Measurements from ENCODE around the gene NOM1. TPM values are rescaled to one million over a fixed set of nuclear protein-coding genes. Genes with fewer than 3 reads are reported as not detected.

NOM1 gene
- total RNA-seq, 1 donor from 2014 or later = 19.3 TPM

- no peak for ATAC-seq
- intact Hi-C loops (cut with DNase I) = no loop called here
Measured at GRCh38 chr7:157010588-157011332, 61.2 kb downstream of the NOM1 start, which contains the start of gene MNX1. MNX1 (minus strand) TSS chr7:157010663; CDS start chr7:157010350, 313 bp downstream.

DNA sequence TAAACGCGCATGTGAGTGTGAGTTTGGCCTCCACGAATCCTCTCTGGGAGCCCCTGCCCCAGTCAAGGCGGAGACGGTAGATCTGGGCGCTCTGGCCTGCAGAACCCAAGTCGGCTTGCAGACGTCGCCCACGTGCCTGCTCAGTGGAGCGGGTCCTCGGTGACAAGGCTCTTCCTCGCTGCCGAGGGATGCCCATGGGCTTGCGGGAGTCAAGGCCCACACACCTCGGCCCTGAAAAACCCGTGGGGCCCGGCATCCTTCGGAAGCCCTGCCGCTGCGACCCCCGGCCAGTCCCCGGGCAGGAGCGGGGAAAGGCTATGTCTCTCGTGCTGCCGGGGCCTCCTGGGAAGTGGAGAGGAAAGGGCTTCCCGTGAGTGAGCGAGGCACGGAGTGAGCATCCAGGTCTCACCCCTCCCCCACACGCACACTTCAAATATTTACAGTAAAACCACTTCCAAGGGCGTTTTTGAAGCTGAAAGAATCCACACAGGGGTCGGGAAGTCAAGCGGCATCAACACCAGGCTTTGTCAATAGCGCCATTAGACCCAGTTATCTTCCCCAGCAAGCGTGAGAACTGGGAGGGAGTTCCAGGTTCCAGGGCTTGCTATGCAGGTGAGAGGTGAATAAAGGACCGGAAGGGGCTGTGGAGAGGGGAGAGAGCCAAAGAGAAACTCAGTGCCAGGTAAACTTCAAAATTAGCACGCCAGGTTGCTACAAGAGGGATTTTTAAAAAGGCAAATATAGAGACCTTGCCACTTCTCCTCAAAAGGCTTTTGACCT lies 62.0 kb downstream of the NOM1 start:
- no peak for ATAC-seq
- intact Hi-C loops (cut with DNase I) = no loop called here
- DNase-seq (ENCODE audit: low spot score) = no peak

More at GRCh38 chr7:157010588-157011332, 61.2 kb downstream of the NOM1 start, which contains the start of gene MNX1:
- no peak for DNase-seq (ENCODE audit: low spot score)

- ATAC-seq (no peak), DNase-seq (ENCODE audit: low spot score) (no peak)
- intact Hi-C loops (cut with DNase I) = no loop called here
Measured at GRCh38 chr7:157012113-157012547, 62.6 kb downstream of the NOM1 start.

DNA sequence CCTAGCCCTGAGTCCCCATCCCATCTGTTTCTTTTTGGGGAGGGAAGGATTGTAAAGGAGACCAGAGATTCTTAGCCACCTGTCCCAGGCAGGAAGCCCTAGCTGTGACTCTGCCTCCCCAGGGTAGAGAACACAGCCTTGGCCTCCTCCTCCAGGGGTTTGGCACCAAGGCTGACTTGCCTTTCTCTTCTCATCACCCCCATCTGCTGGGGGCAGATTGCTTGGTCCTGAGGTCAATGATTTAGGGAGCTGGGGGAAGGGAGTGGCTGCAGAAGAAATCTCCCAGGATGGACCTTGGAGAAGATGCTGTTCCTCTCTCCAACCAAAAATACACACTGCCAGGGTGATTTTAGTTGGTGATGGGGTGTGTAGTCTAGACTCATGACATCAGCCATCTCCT lies 63.6 kb downstream of the NOM1 start:
- ATAC-seq = no peak
- intact Hi-C loops (cut with DNase I) = no loop called here

DNA sequence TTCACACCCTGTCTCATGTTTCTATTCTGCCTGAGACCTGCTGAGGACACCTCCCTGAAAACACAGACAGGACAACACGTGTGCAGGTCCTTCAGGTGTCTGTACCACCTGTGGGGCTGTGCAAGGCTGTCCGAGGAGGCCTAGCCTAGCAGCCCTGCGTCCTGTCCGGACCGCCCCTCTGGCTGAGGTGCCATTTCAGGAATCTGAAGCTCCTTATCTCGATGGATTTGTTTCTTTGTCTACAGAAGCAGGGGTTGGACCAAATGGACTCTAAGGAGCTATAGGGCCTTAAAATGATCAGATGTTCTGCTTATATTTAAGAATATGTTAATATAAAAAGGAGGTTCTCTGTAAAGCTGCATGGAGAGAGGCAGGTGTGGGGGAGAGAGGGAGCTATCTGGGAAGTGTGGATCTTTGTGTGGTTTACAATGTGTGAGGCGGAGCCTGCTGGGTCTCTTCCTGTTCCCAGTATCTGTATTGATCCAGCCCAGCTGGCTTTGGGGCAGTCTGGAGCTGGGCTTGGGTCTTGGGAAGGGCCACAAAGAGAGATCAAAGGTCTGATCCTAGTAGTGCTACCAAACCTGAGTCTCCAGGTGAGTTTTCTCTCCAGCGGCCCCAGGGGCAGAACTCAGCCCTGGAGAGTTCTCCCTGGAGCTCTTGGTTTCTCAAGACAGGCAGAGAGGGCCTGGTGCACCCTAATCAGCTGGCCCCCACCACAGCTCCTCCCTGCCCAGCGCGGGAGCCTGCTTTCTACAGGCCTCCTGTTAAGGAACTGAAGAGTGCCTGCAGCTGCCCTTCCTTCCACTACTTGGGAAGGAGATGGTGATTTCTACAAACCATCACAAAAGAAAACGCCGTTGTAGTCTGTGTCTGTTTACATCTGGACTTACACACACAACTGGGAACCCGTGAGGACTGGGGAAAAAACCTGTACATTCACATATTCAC lies 64.4 kb downstream of the NOM1 start:
- ATAC-seq (no peak), DNase-seq (ENCODE audit: low spot score) (no peak)
- intact Hi-C loops (cut with DNase I) = no loop called here

More for the DNA sequence above, 63.6 kb downstream of the NOM1 start:
- no peak for DNase-seq (ENCODE audit: low spot score)

DNA sequence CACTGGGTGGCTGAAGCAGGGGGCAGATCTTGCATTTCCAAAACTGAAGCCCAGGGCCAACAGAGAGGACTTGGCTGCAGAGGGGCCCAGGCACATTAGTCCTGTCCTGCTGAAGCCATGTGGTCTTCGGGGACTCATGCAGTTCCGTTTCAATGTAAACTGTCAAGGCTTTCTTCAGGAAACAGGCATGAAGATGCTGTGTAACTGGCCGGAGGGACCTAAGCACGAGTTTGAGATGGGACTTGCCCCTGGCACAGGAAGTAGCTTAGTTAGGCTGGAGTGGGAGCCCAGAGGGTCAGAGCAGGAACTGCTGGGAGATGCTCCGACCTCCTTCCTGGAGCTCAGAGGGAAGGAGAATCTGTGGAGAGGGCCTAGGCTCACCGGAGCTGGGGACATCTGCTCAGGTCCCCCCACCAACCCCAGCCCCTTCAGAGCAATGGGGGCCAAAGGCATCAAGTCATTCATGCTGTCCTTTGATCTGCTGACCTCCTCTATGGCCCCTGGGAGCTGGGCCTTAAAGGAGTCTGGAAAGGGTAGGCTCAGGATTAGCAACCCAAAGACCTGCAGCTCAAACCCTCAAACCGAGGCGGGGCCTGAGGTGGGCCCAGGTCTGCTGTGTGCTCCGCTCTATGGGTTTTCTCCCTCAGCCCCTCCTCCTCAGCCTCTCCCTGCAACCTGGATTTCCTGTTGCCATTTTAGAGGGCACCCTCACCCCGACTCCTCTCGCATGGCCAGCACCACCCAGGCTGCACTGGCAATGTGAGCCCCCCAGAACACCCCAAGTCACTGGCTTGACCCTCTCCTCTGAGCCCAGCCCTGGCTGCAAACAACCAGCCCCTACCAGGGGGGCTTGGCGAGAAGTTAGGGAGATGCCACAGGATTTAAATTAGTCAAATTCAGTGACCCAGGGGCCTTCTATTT lies 65.4 kb downstream of the NOM1 start:
- DNase-seq (ENCODE audit: low spot score) (no peak), ATAC-seq (no peak)
- intact Hi-C loops (cut with DNase I) = no loop called here

GRCh38 chr7:157016024-157016351 lies 66.5 kb downstream of the NOM1 start:
- intact Hi-C loops (cut with DNase I) = no loop called here
- no peak for DNase-seq (ENCODE audit: low spot score)
- no peak for ATAC-seq

DNA sequence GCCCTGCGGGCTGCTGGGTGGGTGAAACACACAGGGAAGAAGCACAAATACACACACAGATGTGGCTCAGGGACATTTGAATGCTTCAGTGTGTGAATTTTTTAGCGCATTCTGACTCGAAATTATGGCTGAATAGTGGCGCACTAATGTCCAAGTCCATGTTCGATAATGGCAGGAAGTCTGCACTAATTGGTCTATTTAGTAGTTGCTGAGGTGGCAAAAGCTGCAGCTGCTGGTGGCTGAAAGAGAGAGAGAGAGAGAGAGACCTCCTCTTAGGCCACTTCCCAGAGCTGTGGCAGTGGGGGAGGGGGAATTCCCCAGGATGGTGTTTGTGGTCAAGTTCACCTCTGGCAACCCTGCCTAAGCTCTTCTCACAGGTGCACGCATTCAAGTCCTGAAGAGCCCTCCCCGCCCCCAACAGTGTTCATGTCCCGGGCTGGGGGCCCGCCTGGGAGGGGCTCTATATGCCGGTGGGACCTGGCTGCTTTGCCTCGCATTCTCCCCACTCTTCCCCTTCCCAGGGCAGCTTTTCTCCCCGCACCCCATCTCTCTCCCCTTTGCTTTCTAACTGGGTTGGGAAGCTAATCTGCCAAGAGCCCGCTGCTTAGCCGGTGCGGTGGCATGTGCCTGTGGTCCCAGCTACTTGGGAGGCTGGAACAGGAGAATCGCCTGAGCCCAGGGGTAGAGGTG lies 67.0 kb downstream of the NOM1 start:
- ATAC-seq (no peak), DNase-seq (ENCODE audit: low spot score) (no peak)
- intact Hi-C loops (cut with DNase I) = no loop called here

- ATAC-seq (no peak), DNase-seq (ENCODE audit: low spot score) (no peak)
- intact Hi-C loops (cut with DNase I) = no loop called here
Measured at GRCh38 chr7:157017149-157017548, 67.6 kb downstream of the NOM1 start.

DNA sequence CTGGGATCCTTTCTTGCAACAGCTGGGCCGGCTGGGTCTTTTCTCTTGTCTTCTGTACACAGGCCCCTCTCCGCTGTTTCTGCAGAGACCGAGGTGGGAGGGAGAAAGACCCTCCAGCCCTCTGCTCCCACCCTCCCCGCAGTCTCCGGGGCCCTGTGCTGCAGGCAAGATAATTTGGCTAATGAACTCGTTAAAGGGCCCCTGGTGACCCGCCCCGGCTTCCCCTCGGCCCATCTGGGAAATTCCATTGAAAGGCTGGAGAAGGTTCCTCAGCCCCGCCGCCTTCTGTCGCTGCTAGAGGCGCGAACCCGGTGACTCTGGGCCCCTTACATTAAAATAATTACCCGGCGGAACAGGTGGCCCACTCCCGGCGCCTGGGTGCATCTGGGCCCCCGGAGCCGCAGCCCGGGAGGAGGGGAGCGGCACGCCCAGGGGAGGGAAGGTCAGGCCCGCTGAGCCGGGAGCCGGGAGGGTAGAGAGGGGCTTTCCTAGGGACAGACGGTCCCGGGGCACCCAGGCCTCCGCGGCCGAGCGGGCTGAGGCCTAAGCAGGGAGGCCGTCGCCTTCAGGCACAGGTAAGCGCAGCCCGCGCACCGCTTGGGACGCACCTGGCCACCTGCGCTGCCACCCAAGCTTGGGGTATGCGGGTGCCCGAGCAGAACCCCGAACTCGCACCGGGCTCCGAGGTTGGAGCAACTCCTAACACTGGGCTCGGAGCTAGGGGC lies 68.3 kb downstream of the NOM1 start:
- DNase-seq (ENCODE audit: low spot score) (no peak), ATAC-seq (no peak)
- intact Hi-C loops (cut with DNase I) = no loop called here

DNA sequence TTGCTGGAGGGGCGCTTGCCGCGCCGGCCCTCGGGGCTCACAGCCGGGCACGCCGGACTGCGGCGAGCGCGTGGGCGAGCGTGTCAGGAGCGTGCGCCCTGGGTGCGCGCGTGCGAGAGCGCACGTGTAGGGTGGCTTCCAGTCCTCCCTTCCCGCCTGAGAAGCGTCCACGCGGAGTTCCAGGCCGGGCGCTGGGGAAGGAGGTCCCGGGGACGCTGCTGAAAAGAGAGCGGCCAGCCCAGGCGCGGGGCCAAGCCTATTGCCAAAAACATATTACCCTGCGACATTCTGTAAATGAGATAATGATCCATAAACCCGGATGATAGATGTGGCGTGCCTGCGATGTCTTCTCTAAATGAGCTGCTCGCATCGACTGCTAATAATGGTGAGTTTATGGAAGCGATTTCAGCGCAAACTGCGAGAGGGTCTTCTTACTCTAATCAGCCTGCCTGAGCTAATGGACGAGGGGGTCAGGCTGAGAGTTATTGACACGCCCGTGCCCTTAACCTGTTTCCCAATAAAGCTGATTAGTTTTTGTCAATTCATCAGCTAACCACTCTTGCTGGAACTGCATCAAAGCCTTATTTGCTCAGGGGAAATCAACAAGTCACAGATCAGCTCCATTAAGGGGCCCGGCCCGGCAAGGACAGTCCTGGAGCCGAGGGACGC lies 69.0 kb downstream of the NOM1 start:
- ATAC-seq (no peak), DNase-seq (ENCODE audit: low spot score) (no peak)
- intact Hi-C loops (cut with DNase I) = no loop called here

DNA sequence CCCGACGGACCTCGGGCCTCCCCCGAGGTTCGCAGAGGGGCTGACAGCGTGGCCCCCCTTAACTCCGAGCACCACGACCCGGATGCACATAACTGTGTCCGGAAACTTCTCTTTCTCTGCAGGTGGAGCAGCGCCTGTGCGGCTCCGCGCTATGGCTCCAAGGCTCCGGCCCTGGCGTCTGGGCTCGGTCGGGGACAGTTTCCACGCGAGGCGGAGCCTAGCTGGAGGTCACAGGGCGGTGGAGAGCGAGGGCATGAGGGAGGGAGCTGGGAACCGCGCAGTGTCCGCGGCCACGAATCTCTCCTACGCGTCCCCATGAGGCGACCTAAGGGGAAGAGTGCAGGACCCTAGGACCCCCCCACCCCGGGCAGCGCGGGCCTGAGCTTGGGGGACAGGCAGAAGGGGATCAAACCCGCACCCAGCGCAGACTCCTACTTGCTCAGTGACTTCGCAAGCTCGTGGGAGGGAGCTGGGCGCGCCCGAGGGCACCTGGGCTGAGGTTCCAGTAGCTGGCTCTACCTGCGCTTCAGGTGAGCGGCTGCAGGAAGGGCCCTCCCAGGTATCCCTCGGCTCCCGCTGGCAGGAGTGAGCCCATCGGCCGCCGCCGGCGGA lies 69.6 kb downstream of the NOM1 start:
- DNase-seq (ENCODE audit: low spot score) (no peak), ATAC-seq (no peak)

GRCh38 chr7:157019718-157020451 lies 70.4 kb downstream of the NOM1 start:
- intact Hi-C loops (cut with DNase I) = no loop called here
- DNase-seq (ENCODE audit: low spot score) (no peak), ATAC-seq (no peak)

More for the DNA sequence above, 69.6 kb downstream of the NOM1 start:
- intact Hi-C loops (cut with DNase I) = no loop called here

DNA sequence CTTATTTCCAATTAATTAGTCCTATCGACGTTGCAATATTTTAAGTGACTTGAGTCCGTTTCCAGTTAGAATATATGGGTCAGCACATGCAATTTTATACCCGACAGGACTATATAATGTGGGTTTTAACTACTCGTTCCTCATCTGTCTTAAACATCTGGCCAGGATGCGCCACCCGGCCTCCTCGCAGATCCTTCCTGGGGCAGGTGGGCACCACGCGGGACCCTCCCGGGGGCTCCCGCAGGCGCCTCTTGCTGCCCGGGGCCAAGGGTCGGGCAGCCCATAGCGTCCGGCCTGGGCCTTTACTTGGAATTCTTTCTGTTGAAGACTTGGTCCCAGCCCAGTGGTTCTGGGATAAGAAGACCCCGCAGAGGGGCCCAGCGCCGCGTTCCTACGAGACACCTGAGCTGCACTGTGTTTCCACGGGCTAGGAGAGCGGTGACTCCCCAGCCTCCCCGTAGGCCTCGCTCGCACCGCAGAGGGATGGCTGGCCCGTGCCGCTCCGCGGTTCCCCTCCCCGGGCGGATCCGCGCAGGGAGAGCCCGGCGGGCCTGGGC lies 71.1 kb downstream of the NOM1 start:
- no peak for ATAC-seq
- DNase-seq (ENCODE audit: low spot score) = no peak
- intact Hi-C loops (cut with DNase I) = no loop called here

Data from sciatic nerve (tissue), 2 donors.